A549 treated with Mapracorat at 1 μM for 4 hours (cell line): ENCODE data around the gene TMEM63A. TPM values are rescaled to one million over a fixed set of nuclear protein-coding genes. Genes with fewer than 3 reads are reported as not detected.

ENCODE experiments used
- total RNA-seq: library from RNA; stranded (reverse); fragments of 200-300 nt; extraction: Qiagen RNA extraction; gene quantifications from 5 replicates; pipeline ENCODE4 v1.2.3, GENCODE V29; 2022

TMEM63A gene
- 3.8 to 8.1 TPM (median 6.3 TPM) in 5 replicates for total RNA-seq

DNA sequence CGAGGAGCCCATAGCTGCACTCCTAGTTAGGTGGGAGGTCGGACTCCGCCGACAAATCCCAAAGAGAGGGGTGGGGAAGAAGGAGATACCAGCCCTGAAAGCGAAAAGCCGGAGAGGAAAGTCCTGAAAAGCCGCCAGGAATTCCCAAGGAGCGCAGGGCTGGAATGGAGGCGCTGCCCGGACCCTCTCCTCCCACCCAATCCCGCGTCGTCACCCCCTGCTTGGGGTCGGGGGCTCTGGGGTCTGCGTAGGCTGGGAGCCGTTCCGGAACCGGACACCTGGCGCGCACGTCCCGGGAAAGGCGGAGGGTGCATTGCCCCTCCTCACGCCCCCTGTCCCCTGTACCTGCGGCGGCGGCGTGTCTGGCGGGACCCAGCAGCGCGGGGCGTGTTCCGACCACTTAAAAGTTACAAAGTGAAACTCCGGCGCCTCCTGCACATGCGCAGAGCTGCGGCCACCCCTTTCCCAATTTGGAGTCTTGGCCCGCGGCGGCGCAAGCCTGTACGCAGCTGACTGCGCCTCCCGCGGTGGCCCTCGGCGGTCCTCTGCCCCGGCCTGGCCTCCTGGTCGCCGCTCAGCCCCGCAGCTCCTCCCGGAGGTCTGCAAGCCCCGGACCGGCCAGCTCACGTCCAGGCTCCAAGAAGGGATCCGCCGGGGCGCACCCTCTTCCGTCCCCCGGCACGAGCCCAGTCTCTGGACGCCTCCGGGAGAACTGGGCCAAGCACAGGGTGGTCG lies at the start of gene TMEM63A:
Gene TMEM63A (minus strand): TSS at position 422 of the 735 bp plus-strand sequence. CDS start 4,800 bp downstream, outside the sequence.

DNA sequence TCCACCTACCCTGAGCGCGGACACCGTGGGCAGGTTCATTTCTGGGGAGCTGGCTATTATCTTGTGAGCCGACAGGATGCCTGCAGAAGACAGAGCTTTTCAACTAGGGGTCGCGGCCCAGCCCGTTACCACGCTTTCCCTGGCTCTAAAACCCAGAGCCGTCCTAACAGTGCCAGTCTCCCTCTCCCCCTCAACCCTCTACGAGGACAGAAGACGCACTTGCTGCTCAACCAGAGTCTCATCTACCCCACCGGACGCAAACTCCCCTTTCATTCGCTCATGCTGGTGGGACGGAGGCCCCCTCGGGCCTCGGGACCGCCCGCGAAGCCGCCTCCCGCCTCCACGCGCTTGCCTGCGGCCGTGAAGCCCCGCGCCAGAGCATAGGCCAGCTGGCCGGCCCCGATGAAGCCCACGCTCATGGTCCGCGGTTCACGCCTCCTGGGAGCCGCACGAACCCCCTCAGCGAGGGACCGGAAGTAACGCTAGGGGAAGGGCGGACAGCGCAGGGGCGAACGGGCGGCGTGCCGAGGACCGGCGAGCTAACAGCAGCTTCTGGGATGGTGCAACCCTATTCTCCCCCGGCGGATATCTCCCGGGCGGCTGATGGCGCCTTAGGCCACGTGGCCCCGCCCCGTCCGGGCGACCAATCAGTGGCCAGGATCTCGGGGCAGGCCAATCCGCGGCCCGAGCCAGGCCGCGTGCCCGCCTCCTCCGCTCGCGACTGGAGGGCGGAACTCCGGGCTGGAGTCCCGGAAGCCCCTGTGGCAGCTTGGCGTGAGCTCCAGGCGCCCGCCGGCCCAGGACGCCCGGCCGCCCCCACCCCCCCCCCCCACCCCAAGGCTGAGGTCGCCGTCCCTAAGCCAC lies 41.7 kb upstream of the TMEM63A start, which contains the start of gene PYCR2:
Gene PYCR2 (minus strand): TSS at position 559 of the 864 bp plus-strand sequence. CDS start 140 bp downstream, at position 419.

DNA sequence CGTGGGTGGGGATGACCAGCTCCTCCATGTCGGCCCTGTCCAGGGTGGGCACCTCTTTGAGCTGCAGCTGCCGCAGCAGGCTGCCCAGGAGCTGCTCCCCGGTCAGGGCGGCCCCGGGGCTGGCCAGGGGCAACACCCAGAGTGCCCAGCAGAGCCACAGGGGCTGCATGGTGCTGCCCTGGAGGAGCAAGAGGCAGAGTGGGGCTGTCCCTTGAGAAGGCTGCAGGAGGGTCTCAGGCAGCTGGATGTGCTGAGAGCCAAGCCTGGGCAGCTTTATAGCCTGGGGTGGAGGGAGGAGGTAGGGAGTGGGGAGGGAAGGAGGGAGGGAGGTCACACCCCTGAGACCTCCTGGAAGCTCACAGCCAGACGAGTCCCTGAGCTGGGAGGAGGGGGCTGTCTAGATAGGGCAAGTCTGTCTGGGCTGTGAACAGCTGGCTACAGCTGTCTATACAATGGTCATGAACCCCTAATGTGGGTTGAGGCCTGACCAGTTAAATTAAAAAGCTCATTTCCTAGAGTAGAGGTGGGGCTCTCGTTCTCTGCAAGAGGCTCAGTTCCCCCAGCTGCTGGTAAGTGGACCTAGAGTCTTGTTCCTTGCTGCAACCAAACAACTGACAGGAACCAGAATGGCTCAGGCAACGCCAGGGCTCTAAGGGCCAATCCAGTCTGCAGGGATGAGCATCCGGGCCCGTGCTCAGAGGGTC lies 6.9 kb upstream of the TMEM63A start, which contains the start of gene LEFTY1:
Gene LEFTY1 (minus strand): TSS at position 249 of the 704 bp plus-strand sequence. CDS start 80 bp downstream, at position 169.

DNA sequence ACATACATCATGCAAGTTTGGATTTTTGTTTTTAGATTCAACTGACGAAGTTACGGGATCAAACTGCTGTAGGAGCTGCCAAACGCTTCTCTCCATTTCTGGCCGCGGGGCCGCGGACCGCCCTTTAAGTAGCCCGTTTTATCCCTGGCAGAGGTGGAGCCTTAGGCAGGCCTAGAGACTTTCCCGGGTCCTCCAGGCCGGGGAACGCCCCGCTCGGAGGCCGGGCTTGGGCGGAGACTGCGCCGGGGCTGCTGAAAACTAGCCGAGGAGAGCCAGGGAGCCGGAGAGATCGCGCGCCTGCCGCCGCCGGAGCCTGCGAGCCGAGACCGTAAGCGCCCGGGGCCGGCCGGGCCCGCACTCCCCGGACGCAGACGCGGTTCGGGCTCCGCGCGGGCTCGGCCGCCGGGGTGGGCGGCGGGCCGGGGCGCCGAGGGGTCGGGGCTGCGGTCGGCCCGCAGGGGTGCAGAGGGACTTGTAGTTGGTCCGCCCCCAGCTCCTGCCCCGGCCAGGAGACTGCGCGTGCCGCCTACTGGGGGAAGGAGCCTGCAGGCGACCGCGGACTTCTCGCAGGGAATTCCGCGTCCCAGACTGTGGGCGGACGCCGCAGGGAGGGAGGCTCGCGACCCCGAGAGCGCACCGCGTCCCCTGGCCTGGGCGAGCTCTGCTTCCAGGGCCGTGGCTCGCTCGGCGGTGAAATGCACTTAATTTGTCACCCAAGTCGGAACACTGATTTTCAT lies 72.2 kb downstream of the TMEM63A start, which contains the start of gene EPHX1:
Gene EPHX1 (plus strand): TSS at position 283 of the 737 bp plus-strand sequence. CDS start 18,606 bp downstream, outside the sequence.

Other genes starting within 250 kb of the TMEM63A start
- 66.8 to 81.4 TPM (median 79.3 TPM) in 5 replicates for gene ENAH, start 229.3 kb downstream of the TMEM63A start, total RNA-seq
- gene SRP9, start 104.6 kb downstream of the TMEM63A start, total RNA-seq, result 219 to 280 TPM (median 242 TPM) in 5 replicates
- 193 to 239 TPM (median 216 TPM) in 5 replicates for gene EPHX1, start 72.3 kb downstream of the TMEM63A start, total RNA-seq
- gene LEFTY1, start 6.8 kb upstream of the TMEM63A start, total RNA-seq, result 0.43 to 1.4 TPM (median 1.1 TPM) in 5 replicates
- gene PYCR2, start 41.9 kb upstream of the TMEM63A start, total RNA-seq, result 44.3 to 57.3 TPM (median 54.9 TPM) in 5 replicates
- 0.08 to 0.49 TPM in 2 of 5 replicates, not detected in the others for gene LEFTY2, start 58.8 kb upstream of the TMEM63A start, total RNA-seq
- 7.3 to 8.7 TPM (median 8.0 TPM) in 5 replicates for gene SDE2, start 117.0 kb upstream of the TMEM63A start, total RNA-seq
- 389 to 432 TPM (median 410 TPM) in 5 replicates for gene H3-3A, start 180.3 kb upstream of the TMEM63A start, total RNA-seq